GM21447 (cell line): ENCODE data around the gene EML5.
"Not testable (repeated sequence)": the region's sequence is repeated elsewhere in the genome, so short reads cannot be mapped to it uniquely, and the experiment has no call there.

ENCODE experiments used
- ATAC-seq: cut with Tn5 transposase; IDR thresholded peaks from one replicate; pipeline ENCODE4 v1.9.1; 2021; ENCODE audit not compliant: unreplicated experiment

EML5 gene

GRCh38 chr14:88792473-88793258 is at the start of gene EML5:
TSS of gene EML5 (minus strand) at chr14:88792953. CDS start at chr14:88792503, 450 bp downstream.
- ATAC-seq: peak; percentile 79

- no peak for ATAC-seq
Observed at GRCh38 chr14:88842414-88842813, 49.7 kb upstream of the EML5 start.

- no peak for ATAC-seq
Observed at GRCh38 chr14:88841741-88842140, 49.0 kb upstream of the EML5 start.

GRCh38 chr14:88840926-88841325 is 48.2 kb upstream of the EML5 start:
- no peak for ATAC-seq

DNA sequence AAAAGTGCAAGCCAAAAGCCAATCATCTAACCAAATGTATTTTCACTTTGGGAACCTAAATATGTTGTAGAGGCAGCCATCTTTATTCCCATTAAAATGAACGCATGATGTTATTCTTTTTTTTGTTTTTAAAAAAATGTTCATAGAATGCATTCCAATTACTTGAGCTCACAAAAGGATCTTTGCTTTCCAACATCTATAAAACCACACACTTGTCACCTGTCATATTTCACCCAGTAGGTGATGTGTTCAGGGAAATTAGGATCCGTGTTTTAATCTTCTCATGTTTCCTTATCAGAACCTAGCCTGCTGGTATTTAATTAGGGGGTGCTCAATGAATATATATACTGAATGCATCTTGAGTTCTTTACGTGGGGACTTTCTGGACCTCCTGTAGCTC is 45.3 kb upstream of the EML5 start:
- no peak for ATAC-seq

GRCh38 chr14:88837495-88837894 is 44.7 kb upstream of the EML5 start:
- no peak for ATAC-seq

DNA sequence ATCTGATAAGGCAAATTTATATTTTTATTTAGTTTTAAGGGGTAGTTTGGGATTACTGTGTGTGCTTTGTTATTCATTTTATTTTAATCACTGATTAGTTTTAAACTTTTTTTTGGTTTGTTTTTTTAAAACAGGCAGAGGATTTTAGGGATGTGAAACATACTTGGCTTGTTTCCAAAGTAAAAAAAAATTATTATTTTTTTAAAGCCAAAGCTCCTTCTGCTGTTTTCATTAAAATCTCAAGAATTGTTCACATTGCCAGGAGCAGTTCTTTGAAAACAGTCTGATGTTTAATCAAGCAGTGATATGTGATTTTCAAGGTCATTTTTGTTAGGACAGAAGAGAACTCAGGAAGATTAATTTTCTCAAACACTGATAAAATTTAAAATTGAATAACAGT is 42.9 kb upstream of the EML5 start:
- ATAC-seq: no peak

DNA sequence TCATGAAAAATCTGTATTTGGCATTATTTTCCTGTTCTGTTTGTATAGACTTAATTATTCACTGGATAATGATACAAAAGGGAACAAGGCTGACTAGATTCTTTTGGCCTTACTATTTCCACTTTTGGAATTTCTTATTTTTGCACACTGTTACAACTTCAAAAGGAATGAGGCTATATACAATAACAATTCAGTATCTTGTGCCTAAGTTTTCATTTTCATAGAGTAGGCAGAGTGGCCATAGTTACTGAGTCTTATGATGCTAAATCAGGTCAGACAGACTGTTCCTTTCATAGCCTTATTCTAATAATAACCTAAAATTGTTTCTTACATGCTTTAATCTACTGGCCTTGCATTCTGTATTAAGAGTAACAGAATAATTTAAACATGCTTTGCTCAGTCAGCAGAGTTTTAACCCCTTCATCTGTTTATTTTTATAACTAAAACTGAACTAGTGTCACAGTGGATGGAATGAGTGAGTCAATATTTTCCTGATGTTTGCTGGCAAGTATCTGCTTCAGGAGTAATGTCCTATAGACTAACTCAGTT is 42.2 kb upstream of the EML5 start:
- no peak for ATAC-seq

DNA sequence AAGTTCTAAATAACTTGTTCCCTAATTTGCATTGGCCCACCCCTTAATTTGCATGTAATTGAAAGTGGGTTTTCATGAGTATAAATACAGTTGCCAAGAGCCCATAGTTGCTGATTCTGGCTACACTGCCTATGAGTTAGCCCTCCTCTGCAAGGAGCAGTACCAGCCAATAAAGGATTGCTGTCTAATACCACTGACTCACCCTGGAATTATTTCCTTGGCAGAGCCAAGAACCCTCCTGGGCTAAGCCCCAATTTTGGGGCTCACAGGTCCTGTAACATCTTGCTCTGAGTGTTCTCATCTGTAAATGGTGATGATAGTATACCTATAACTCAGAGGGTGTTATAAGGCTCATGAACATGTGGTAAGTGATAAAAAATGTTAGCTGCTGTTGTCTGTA is 38.5 kb upstream of the EML5 start:
- no peak for ATAC-seq

DNA sequence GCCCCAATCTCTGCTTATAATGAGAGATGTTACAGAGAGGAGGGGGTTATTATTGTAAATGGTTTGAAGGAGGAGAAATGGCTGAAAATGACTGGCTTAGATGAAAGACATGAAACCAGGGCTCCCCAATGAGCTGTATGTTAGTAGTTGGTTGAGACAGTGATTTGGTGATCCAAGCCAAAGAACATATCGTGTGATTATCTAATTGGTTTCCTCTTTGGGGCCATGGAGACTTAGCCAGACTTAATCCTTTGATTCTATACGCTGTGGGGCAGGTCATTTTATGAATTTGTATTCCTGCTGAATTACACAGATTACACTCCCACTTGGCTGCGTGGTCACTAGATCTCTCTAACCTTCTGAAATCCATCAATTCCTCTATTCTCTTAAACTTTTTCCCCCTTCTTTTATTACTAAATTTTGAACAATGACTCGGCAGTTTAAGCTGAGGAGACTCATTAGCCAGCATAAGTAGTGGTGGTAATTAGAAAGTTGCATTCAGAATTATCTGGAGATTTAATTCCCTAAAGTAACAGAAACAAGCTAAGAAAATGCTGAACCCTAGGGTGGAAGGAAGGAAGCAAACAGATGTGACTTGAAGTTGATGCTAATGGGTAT is 37.0 kb upstream of the EML5 start:
- ATAC-seq: no peak

- ATAC-seq: no peak
Observed at GRCh38 chr14:88829188-88829587, 36.4 kb upstream of the EML5 start.

DNA sequence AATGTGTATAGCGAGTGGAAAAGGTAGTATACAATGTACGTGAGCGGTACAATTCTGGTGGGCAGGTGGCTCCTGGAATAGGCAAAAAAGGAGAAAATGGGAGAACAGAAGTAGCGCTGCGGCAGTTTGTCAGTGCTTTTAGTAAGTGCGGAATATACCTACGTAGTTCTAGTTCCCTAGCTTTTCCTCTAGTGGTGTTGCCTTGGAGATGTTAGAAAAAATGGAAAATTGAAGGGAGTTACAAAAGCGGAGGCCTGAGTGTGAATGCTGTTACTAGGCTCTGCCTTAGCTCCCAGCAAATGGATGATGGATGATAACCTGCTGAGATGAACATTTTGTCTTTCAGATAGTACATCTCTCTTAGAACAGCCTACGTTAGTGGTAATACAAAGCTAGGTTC is 32.8 kb upstream of the EML5 start:
- no peak for ATAC-seq

DNA sequence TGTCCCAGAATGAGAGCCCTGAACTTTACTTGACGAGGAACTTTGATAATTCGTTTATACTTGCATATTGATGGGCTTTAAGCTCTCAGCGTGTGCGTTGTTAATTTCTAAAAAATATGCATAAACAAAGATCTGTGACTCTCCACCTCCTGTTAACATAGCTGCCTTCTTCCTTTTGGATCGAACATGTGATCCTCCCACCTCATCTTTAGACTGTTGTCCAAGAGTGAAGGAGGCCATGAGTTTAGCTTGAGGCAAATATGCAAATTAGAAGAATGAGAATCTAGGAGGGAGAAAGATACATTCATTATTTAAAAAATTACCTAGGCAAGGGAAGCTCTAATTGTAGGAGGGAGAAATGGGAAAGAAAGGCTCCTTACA is 32.3 kb upstream of the EML5 start:
- no peak for ATAC-seq

DNA sequence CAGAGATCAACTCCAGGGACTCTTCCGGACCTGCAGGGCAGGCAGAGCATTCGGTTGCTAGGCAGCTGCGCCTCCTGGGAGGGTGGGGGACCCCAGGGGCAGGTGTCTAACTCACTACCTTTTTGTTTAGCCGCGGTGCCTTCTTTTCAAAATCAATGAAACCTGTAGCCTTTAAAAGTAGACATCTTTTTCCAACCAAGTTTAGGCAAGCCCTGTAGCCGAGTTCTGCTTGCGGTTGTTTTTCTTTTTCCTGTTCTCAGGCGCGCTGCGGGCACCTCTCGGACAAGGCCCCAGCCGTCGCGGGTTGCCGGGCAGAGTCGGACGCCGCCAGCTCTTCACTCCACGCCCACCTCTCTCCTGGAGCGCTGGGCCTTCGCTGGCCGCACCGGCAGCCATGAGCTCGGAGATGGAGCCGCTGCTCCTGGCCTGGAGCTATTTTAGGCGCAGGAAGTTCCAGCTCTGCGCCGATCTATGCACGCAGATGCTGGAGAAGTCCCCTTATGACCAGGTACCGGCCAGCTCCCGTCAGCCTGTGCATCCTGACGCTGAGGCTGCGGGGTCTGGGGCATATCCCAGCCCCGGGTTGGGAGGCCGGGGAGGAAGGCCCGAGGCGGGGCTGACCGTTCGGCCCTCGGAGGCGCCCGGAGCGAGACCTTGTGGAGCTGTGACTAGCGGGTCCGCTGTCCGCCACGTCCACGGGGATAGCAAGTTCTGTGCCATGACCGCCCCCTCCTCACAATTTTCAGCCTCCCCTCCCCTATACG is 31.7 kb upstream of the EML5 start, which contains the start of gene TTC8:
TTC8 (plus strand) TSS at position 338 of the 764 bp plus-strand sequence; CDS start at position 395, 57 bp downstream.
- ATAC-seq: peak; percentile 99

DNA sequence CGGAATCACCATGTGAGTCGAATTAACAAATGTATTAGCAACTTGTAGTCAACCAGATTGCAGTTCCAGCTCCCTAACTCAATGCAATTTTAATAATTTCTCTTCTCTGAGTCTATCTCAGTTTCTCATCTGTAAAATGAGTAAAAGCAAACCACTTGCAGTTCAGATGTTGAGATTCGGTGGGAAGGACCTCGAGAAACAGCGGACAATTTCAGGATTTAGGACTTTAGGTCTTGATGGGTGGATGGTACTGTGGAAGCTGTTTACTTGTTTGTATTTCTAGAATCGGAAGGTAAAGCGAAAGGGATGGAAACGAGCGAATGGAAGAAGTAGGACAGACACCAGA is 31.2 kb upstream of the EML5 start:
- peak; percentile 11 for ATAC-seq

- no peak for ATAC-seq
Observed at GRCh38 chr14:88821888-88822287, 29.1 kb upstream of the EML5 start.

GRCh38 chr14:88821378-88821777 is 28.6 kb upstream of the EML5 start:
- ATAC-seq: no peak

DNA sequence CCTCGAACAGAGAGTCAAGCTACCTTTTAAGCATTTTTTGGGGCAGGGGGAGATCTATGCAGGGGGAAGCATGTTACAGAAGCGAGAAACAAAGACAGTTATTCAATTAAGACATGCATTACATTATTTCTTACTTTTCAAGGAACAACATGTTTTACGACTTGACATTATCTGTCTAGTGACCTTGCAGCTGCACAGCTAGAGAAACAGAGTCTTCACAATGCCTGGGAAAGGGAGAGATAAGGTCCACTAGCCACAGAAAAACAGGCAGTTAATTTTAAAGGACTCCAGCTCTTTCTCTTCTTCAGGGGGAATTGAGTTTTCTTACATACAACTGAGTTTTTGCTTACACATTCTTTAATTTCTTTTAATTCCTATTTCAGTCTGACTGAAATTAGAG is 26.9 kb upstream of the EML5 start:
- ATAC-seq: not testable (repeated sequence)

- no peak for ATAC-seq
Observed at GRCh38 chr14:88818018-88818417, 25.3 kb upstream of the EML5 start.

DNA sequence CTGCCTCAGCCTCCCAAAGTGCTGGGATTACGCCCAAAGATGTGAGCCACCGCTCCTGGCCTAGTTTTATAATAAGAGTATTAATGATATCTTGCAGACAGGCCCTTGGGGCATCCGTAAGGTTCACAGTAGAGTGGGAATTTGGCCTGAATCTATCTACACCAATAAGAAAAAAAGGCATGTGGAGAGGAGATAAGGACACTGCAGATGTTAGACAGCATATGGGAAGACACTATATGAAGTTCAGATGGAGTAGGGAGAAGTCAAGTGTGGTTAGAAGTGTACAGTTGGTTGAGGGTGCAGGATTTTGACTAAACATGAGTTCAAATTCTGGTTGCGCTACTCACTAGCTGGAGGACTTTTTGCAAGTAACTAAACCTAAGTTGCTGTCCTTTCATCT is 23.2 kb upstream of the EML5 start:
- no peak for ATAC-seq

DNA sequence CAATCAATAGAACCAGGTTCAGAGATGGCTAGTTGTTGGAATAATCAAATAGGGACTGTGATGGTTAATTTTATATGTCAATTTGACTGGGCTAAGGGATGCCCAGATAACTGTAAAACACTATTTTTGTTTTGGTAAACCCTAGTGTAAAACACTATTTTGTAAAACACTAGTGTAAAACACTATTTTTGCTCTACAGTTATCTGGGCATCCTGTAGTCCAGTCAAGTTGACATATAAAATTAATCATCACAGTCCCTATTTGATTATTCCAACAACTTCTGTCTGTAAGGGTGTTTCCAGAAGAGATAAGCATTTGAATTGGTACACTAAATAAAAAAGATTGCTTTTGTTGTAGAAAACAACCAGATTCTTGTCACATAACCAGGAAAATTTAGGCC is 15.6 kb upstream of the EML5 start:
- no peak for ATAC-seq

- ATAC-seq: no peak
Observed at GRCh38 chr14:88804477-88804876, 11.7 kb upstream of the EML5 start.
